Prostate gland (tissue), 2 donors: ENCODE results near the gene SPNS1. TPM values are rescaled to one million over a fixed set of nuclear protein-coding genes. Genes with fewer than 3 reads are reported as not detected.

Experiments used
- DNase-seq: peaks from one replicate; pipeline ENCODE4 v3.0.0-alpha.2; 2019; ENCODE audit warnings: low spot score
- H3K27ac ChIP-seq, 2 donors: fragments of 200-600 bp; sonication (generic); 2 replicates each; pipeline ENCODE4 v1.5.1; 2017 to 2019
- H3K27me3 ChIP-seq: fragments of 200-600 bp; sonication (generic); replicated peaks from 2 replicates; pipeline ENCODE4 v1.5.1; 2019; ENCODE audit not compliant: insufficient read depth
- H3K36me3 ChIP-seq, 2 donors: fragments of 200-600 bp; sonication (generic); 1 replicate in 1 of 2; 2 replicates in 1 of 2; pipeline versions ENCODE4 v1.5.1 to v1.8.1; 2017 to 2019
- H3K4me1 ChIP-seq: fragments of 200-600 bp; sonication (generic); replicated peaks from 2 replicates; pipeline ENCODE4 v1.5.1; 2019
- H3K4me3 ChIP-seq, 2 donors: fragments of 200-600 bp; sonication (generic); 2 replicates each; pipeline ENCODE4 v1.5.1; 2017 to 2019
- H3K9me3 ChIP-seq: fragments of 200-600 bp; sonication (generic); 2 replicates; pipeline ENCODE4 v1.5.1; 2017
- POLR2A ChIP-seq: fragments of 450-650 bp; IDR thresholded peaks from one replicate; pipeline ENCODE4 v1.6.1; 2016; ENCODE audit warnings: antibody characterized with exemption, mild to moderate bottlenecking
- POLR2AphosphoS5 ChIP-seq: sonication (generic); formaldehyde crosslinking; IDR thresholded peaks from one replicate; pipeline ENCODE4 v1.6.1; 2017; ENCODE audit warnings: antibody characterized with exemption
- WGBS: methylation state at CpG from one replicate; pipeline ENCODE4 v1.1.5; 2018; 5-methylcytosine and 5-hydroxymethylcytosine counted together
- intact Hi-C: fragments of 100-400 bp; cut with DNase I; formaldehyde crosslinking; loops from one replicate; pipeline ENCODE4 v1.14.2; 2022
- total RNA-seq, 2 donors: library from RNA; depleted of rRNA; stranded (reverse); fragments of >200 nt; gene quantifications; one replicate each; pipeline ENCODE4 v1.1.0, GENCODE V29; 2016
- TF ChIP-seq, protein P1 (sequence below), 4 experiments: fragments of 200-600 bp in 2 of 4; fragments of 450-650 bp in 2 of 4; sonication (generic) in 2 of 4; IDR thresholded peaks; 1 replicate in 3 of 4; 2 replicates in 1 of 4; pipeline ENCODE4 v1.5.1; 2016 to 2019; ENCODE audit warnings: antibody characterized with exemption in 4 of 4, mild to moderate bottlenecking in 2 of 4, moderate library complexity in 2 of 4

The SPNS1 gene
- total RNA-seq, 2 donors from 2014 or later: 14.8 to 57.4 TPM

DNA sequence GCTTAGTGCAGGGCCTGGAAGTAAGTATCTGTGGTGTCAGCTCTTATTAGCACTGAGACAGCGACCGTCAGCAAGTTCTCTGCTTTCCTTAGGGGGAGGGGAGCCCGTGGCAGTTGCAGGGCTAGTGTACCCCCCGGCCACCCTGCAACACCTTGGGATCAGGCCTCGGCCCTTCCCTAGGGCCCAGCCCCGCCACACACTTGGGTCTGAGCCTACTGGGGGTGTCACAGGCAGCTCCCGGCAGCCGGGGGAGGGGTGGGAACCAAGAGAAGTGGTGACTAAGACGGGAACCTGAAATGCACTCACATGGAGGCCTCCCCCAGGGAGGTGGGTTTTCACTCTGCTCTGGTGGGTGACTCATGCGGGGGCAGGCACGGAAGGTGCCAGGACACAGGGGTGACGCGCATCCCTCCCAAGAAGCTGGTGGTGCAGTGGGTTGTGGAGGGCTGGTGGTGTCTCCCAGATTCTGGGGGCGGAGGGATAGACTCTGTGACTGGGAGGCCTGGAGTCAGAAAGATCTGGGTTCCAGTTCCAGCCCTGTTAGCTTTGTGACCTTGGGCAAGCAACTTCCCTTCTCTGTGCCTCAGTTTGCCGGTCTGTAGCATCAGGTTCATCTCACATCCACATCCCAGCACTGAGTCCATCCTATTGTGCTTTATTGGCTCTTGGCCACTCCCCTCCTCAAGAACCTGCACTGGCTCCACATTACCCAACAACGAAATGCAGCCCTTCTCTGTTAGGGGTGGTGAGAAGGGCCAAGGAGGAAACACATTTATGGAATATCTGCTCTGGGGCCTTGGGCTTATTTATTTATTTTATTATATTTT, 54.8 kb downstream of the SPNS1 start:
- DNase-seq: no peak
- H3K4me3 ChIP-seq: no peak overlapping the region

DNA sequence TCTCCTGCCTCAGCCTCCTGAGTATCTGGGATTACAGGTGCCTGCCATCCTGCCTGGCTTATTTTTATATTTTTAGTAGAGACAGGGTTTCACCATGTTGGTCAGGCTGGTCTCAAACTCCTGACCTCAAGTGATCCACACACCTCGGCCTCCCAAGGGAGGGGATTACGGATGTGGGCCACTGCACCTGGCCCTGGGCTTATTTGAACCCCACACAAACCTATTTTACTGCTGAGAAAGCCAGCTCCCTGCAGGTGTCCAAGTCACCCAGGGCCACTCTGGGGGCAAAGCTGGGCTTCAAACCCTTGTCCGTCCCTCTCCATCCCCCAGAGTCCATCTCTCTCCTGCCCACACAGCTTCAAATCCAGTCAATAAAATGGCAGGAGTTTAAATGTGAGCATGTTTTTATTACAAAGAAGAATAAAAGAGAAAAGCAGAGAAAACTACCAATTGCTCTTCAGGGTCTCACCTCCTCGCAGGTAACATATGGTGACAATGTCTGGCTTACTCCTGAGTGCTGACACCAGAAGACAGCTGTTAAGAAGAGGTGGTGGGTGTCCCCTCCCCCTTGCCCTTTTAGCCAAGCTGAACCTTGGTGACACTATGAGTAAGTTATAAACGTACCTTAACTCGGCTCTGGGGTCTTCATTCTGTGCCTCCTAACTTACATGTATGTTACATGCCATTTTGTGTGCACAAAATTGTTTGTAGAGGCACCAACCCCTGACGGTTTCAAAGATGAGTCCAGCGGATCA, 55.7 kb downstream of the SPNS1 start:
- DNase-seq: no peak

More for the DNA sequence above, 54.8 kb downstream of the SPNS1 start:
- intact Hi-C loops: no loop called here
- no peaks in the 10 kb centered on the region for H3K4me1 ChIP-seq
- TF ChIP-seq, protein P1, sequence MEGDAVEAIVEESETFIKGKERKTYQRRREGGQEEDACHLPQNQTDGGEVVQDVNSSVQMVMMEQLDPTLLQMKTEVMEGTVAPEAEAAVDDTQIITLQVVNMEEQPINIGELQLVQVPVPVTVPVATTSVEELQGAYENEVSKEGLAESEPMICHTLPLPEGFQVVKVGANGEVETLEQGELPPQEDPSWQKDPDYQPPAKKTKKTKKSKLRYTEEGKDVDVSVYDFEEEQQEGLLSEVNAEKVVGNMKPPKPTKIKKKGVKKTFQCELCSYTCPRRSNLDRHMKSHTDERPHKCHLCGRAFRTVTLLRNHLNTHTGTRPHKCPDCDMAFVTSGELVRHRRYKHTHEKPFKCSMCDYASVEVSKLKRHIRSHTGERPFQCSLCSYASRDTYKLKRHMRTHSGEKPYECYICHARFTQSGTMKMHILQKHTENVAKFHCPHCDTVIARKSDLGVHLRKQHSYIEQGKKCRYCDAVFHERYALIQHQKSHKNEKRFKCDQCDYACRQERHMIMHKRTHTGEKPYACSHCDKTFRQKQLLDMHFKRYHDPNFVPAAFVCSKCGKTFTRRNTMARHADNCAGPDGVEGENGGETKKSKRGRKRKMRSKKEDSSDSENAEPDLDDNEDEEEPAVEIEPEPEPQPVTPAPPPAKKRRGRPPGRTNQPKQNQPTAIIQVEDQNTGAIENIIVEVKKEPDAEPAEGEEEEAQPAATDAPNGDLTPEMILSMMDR (IDR thresholded peaks at IDR 0.05): no peak
- TF ChIP-seq POLR2AphosphoS5: no peak
- no peak for TF ChIP-seq POLR2A
- H3K27me3 ChIP-seq: no peaks in the 10 kb centered on the region
- 58% methylated on average over 13 of the region's 16 CpGs for WGBS
- no peaks in the 10 kb centered on the region for H3K36me3 ChIP-seq
- no peaks in the 10 kb centered on the region for H3K9me3 ChIP-seq
- no peak overlapping the region for H3K27ac ChIP-seq

More for the DNA sequence above, 55.7 kb downstream of the SPNS1 start:
- Histone ChIP-seq H3K27ac (no peak overlapping the region), H3K27me3 (no peaks in the 10 kb centered on the region), H3K36me3 (no peaks in the 10 kb centered on the region), H3K4me3 (no peak overlapping the region), H3K9me3 (no peaks in the 10 kb centered on the region), H3K4me1 (no peaks in the 10 kb centered on the region)
- TF ChIP-seq, protein P1 (IDR thresholded peaks at IDR 0.05): no peak
- no peak for TF ChIP-seq POLR2AphosphoS5
- TF ChIP-seq POLR2A: no peak
- 64% methylated on average over 8 of the region's 8 CpGs for WGBS
- intact Hi-C loops: no loop called here

Other genes starting within 250 kb of the SPNS1 start
- gene NPIPB9, start 223.0 kb upstream of the SPNS1 start, total RNA-seq: 1 to 10 TPM in 1 of 2 donors, not detected in 1; 6.2 TPM
- 100 to 1,000 TPM in 1 of 2 donors, 10 to 100 TPM in 1; 83.4 to 151 TPM for gene ATXN2L, start 151.8 kb upstream of the SPNS1 start, total RNA-seq
- gene TUFM, start 128.4 kb upstream of the SPNS1 start, total RNA-seq: 100 to 1,000 TPM; 114 to 151 TPM
- gene SH2B1, start 110.9 kb upstream of the SPNS1 start, total RNA-seq: 10 to 100 TPM; 51.6 to 84.2 TPM
- 1 to 10 TPM; 1.5 to 3.1 TPM for gene ATP2A1, start 96.3 kb upstream of the SPNS1 start, total RNA-seq
- gene RABEP2, start 49.5 kb upstream of the SPNS1 start, total RNA-seq: 100 to 1,000 TPM; 128 to 139 TPM
- gene CD19, start 42.8 kb upstream of the SPNS1 start, total RNA-seq: under 1 TPM; 0.46 to 0.51 TPM
- 10 to 100 TPM; 18.8 to 47.3 TPM for gene NFATC2IP, start 23.8 kb upstream of the SPNS1 start, total RNA-seq
- 1 to 10 TPM; 4.7 to 5.7 TPM for gene LAT, start 10.3 kb downstream of the SPNS1 start, total RNA-seq